Astrocyte (in vitro differentiated cells and primary cell): ENCODE measurements around the gene PTPRK. TPM values are rescaled to one million over a fixed set of nuclear protein-coding genes. Genes with fewer than 3 reads are reported as not detected.

Source experiments
- DNase-seq: peaks from one replicate; pipeline ENCODE4 v3.0.0-alpha.2; 2010; ENCODE audit warnings: low read depth
- FAIRE-seq: peaks from 2 replicates; lab custom pipeline; 2011; peaks lifted over from hg19 to GRCh38; lab: Jason Lieb, UNC
- H2AFZ ChIP-seq: 2 replicates; pipeline ENCODE4 v1.6.0; 2012; ENCODE audit warnings: low read depth, low read length, inconsistent platforms
- H3K27ac ChIP-seq: 2 replicates; pipeline ENCODE4 v1.5.1; 2011; ENCODE audit warnings: low read depth, low read length, inconsistent platforms
- H3K27me3 ChIP-seq: 2 replicates; pipeline ENCODE4 v1.6.0; 2011; ENCODE audit warnings: low read length, inconsistent platforms; ENCODE audit not compliant: insufficient read depth
- H3K36me3 ChIP-seq: 2 replicates; pipeline ENCODE4 v1.5.1; 2011; ENCODE audit warnings: low read length, inconsistent platforms; ENCODE audit not compliant: insufficient read depth
- H3K4me1 ChIP-seq: 2 replicates; pipeline ENCODE4 v1.5.1; 2011; ENCODE audit warnings: low read length, inconsistent platforms; ENCODE audit not compliant: insufficient read depth
- H3K4me2 ChIP-seq: 2 replicates; pipeline ENCODE4 v1.6.0; 2012; ENCODE audit warnings: low read length, inconsistent platforms
- H3K4me3 ChIP-seq: 2 replicates; pipeline ENCODE4 v1.5.1; 2011; ENCODE audit warnings: low read depth, mild to moderate bottlenecking, low read length, inconsistent platforms; ENCODE audit not compliant: insufficient read depth
- H3K79me2 ChIP-seq: 2 replicates; pipeline ENCODE4 v1.6.0; 2012; ENCODE audit warnings: mild to moderate bottlenecking, low read length, inconsistent platforms; ENCODE audit not compliant: insufficient read depth
- H3K9ac ChIP-seq: 2 replicates; pipeline ENCODE4 v1.6.0; 2012; ENCODE audit warnings: mild to moderate bottlenecking, low read length, inconsistent platforms
- H3K9me3 ChIP-seq: 2 replicates; pipeline ENCODE4 v1.5.1; 2012; ENCODE audit warnings: low read depth, mild to moderate bottlenecking, low read length, inconsistent platforms; ENCODE audit not compliant: insufficient read depth
- H4K20me1 ChIP-seq: 2 replicates; pipeline ENCODE4 v1.6.0; 2012; ENCODE audit warnings: low read length, inconsistent platforms; ENCODE audit not compliant: insufficient read depth
- H3K27ac Mint-ChIP-seq: one replicate; pipeline ENCODE4 v1.8.0; 2021; ENCODE audit warnings: mild to moderate bottlenecking, mixed read lengths; ENCODE audit not compliant: unreplicated experiment
- H3K27me3 Mint-ChIP-seq: one replicate; pipeline ENCODE4 v1.8.0; 2021; ENCODE audit warnings: low read depth, mixed read lengths; ENCODE audit not compliant: unreplicated experiment
- H3K36me3 Mint-ChIP-seq: one replicate; pipeline ENCODE4 v1.8.0; 2021; ENCODE audit warnings: low read depth, mixed read lengths; ENCODE audit not compliant: unreplicated experiment
- H3K4me1 Mint-ChIP-seq: one replicate; pipeline ENCODE4 v1.8.0; 2021; ENCODE audit warnings: low read depth, mixed read lengths; ENCODE audit not compliant: unreplicated experiment
- H3K4me3 Mint-ChIP-seq: one replicate; pipeline ENCODE4 v1.8.0; 2021; ENCODE audit warnings: mild to moderate bottlenecking, moderate library complexity, mixed read lengths; ENCODE audit not compliant: unreplicated experiment
- H3K9me3 Mint-ChIP-seq: one replicate; pipeline ENCODE4 v1.8.0; 2021; ENCODE audit warnings: mild to moderate bottlenecking, mixed read lengths; ENCODE audit not compliant: unreplicated experiment
- CTCF ChIP-seq: IDR thresholded peaks from 2 replicates; pipeline ENCODE4 v1.5.1; 2011; ENCODE audit warnings: low read depth, mild to moderate bottlenecking, inconsistent platforms, low read length, moderate library complexity; ENCODE audit not compliant: insufficient read depth
- EZH2 ChIP-seq: IDR thresholded peaks from 2 replicates; pipeline ENCODE4 v1.6.1; 2012; ENCODE audit warnings: mild to moderate bottlenecking, low read length, inconsistent platforms; ENCODE audit not compliant: insufficient read depth
- total RNA-seq: library from RNA; stranded (reverse); gene quantifications from 2 replicates; pipeline ENCODE4 v1.2.1, GENCODE V29; 2021

The PTPRK gene
- total RNA-seq, 1 donor from 2014 or later, result 159 TPM

- Histone ChIP-seq H3K9me3 (no peaks in the 10 kb centered on the region), H3K79me2 (no peaks in the 10 kb centered on the region), H2AFZ (no peak overlapping the region), H3K27ac (no peak overlapping the region), H3K36me3 (no peaks in the 10 kb centered on the region), H4K20me1 (no peaks in the 10 kb centered on the region), H3K4me3 (no peak overlapping the region), H3K4me2 (no peak overlapping the region), H3K27me3 (no peaks in the 10 kb centered on the region), H3K9ac (no peak overlapping the region), H3K4me1 (no peaks in the 10 kb centered on the region)
- H3K36me3 Mint-ChIP-seq, result peaks cover 2% of the 10 kb centered on the region
- no peaks in the 10 kb centered on the region for H3K27me3 Mint-ChIP-seq
- no peaks in the 10 kb centered on the region for H3K9me3 Mint-ChIP-seq
- H3K27ac Mint-ChIP-seq, result no peak overlapping the region
- TF ChIP-seq CTCF (no peak), EZH2 (no peak)
- H3K4me3 Mint-ChIP-seq, result no peak overlapping the region
- FAIRE-seq, result no peak
- peaks cover 2% of the 10 kb centered on the region for H3K4me1 Mint-ChIP-seq
- DNase-seq, result no peak
Measured at GRCh38 chr6:128078276-128078675, 442.1 kb downstream of the PTPRK start.

GRCh38 chr6:128076843-128077242 lies 443.6 kb downstream of the PTPRK start:
- TF ChIP-seq CTCF (no peak), EZH2 (no peak)
- DNase-seq (no peak), FAIRE-seq (no peak)
- H3K4me3 Mint-ChIP-seq, result no peak overlapping the region
- H3K9me3 Mint-ChIP-seq, result no peaks in the 10 kb centered on the region
- Histone ChIP-seq H3K4me2 (no peak overlapping the region), H2AFZ (no peak overlapping the region), H3K36me3 (no peaks in the 10 kb centered on the region), H3K27me3 (no peaks in the 10 kb centered on the region), H4K20me1 (no peaks in the 10 kb centered on the region), H3K27ac (no peak overlapping the region), H3K9ac (no peak overlapping the region), H3K9me3 (no peaks in the 10 kb centered on the region), H3K4me1 (no peaks in the 10 kb centered on the region), H3K4me3 (no peak overlapping the region), H3K79me2 (no peaks in the 10 kb centered on the region)
- H3K27me3 Mint-ChIP-seq, result no peaks in the 10 kb centered on the region
- no peak overlapping the region for H3K27ac Mint-ChIP-seq
- peaks cover 5% of the 10 kb centered on the region for H3K4me1 Mint-ChIP-seq
- peaks cover 2% of the 10 kb centered on the region for H3K36me3 Mint-ChIP-seq

- no peak overlapping the region for H3K4me3 Mint-ChIP-seq
- no peaks in the 10 kb centered on the region for H3K27me3 Mint-ChIP-seq
- H3K4me3 ChIP-seq, result no peak overlapping the region
- peaks cover 16% of the 10 kb centered on the region for H3K4me1 Mint-ChIP-seq
- H3K27ac ChIP-seq, result no peak overlapping the region
- no peaks in the 10 kb centered on the region for H3K79me2 ChIP-seq
- H4K20me1 ChIP-seq, result no peaks in the 10 kb centered on the region
- H3K9ac ChIP-seq, result no peak overlapping the region
- no peak for FAIRE-seq
- H3K27ac Mint-ChIP-seq, result no peak overlapping the region
- H3K9me3 ChIP-seq, result no peaks in the 10 kb centered on the region
- H3K36me3 ChIP-seq, result no peaks in the 10 kb centered on the region
- no peaks in the 10 kb centered on the region for H3K9me3 Mint-ChIP-seq
- no peaks in the 10 kb centered on the region for H3K27me3 ChIP-seq
- H3K4me2 ChIP-seq, result no peak overlapping the region
- no peak for TF ChIP-seq CTCF
- TF ChIP-seq EZH2, result no peak
- H3K36me3 Mint-ChIP-seq, result no peaks in the 10 kb centered on the region
- no peak overlapping the region for H2AFZ ChIP-seq
- DNase-seq, result no peak
- peaks cover 8% of the 10 kb centered on the region for H3K4me1 ChIP-seq
Measured at GRCh38 chr6:128074567-128074966, 445.8 kb downstream of the PTPRK start.
